ENCODE measurements around the gene TSKU.

- TF ChIP-seq CTCF (IDR thresholded peaks at IDR 0.05) (no peak), POLR2A (IDR thresholded peaks at IDR 0.05) (no peak)
Measured at GRCh38 chr11:76846441-76846840, 63.3 kb downstream of the TSKU start.

Data from Peyer's patch (tissue), 4 donors.